SK-N-SH (cell line): ENCODE data around the gene NR1D2.

ENCODE experiments used
- EZH2phosphoT487 ChIP-seq: fragments of 200-600 bp; sonication (generic); IDR thresholded peaks from 2 replicates; pipeline ENCODE4 v1.6.1; 2017; ENCODE audit warnings: low read depth, mixed run types, mild to moderate bottlenecking, antibody characterized with exemption, moderate library complexity, borderline replicate concordance
- FOXM1 ChIP-seq: IDR thresholded peaks from 2 replicates; pipeline ENCODE4 v1.4.0; 2012; ENCODE audit warnings: low read depth, mild to moderate bottlenecking
- MAX ChIP-seq: IDR thresholded peaks from 2 replicates; pipeline ENCODE4 v1.4.0; 2012; ENCODE audit warnings: low read depth
- MXI1 ChIP-seq: IDR thresholded peaks from 2 replicates; pipeline ENCODE4 v1.6.1; 2012; ENCODE audit warnings: mild to moderate bottlenecking, low read depth, low read length, improper control_type of control experiment
- POLR2AphosphoS5 ChIP-seq: IDR thresholded peaks from 2 replicates; pipeline ENCODE4 v1.6.1; 2012; ENCODE audit warnings: low read depth, low read length
- REST ChIP-seq: IDR thresholded peaks from 2 replicates; pipeline ENCODE4 v1.6.1; 2012; ENCODE audit warnings: mild to moderate bottlenecking, low read depth, low read length, moderate library complexity
- SIN3A ChIP-seq: IDR thresholded peaks from 2 replicates; pipeline ENCODE4 v1.6.1; 2012; ENCODE audit warnings: low read depth, mild to moderate bottlenecking, low read length, moderate library complexity, borderline replicate concordance
- SMC3 ChIP-seq: IDR thresholded peaks from 2 replicates; pipeline ENCODE4 v1.6.1; 2012; ENCODE audit warnings: low read depth, low read length, improper control_type of control experiment
- TAF1 ChIP-seq: IDR thresholded peaks from 2 replicates; pipeline ENCODE4 v1.6.1; 2012; ENCODE audit warnings: low read depth, mild to moderate bottlenecking, low read length, moderate library complexity, borderline replicate concordance
- USF2 ChIP-seq: fragments of 150-350 bp; IDR thresholded peaks from 2 replicates; pipeline ENCODE4 v1.6.1; 2017; ENCODE audit warnings: antibody characterized with exemption, low read length, low read depth, borderline replicate concordance
- TF ChIP-seq, protein P1 (sequence below): fragments of 200-600 bp; sonication (generic); IDR thresholded peaks from 2 replicates; pipeline ENCODE4 v1.6.1; 2017; ENCODE audit warnings: antibody characterized with exemption, mild to moderate bottlenecking, moderate library complexity

GRCh38 chr3:23944861-23945662, at the start of gene NR1D2:
- TF ChIP-seq USF2, result no peak
- no peak for TF ChIP-seq REST
- TF ChIP-seq SMC3, result no peak
- TF ChIP-seq EZH2phosphoT487, result no peak
- peak; percentile 68; the same call in 1 of the 2 replicates for TF ChIP-seq TAF1
- TF ChIP-seq, protein P1, sequence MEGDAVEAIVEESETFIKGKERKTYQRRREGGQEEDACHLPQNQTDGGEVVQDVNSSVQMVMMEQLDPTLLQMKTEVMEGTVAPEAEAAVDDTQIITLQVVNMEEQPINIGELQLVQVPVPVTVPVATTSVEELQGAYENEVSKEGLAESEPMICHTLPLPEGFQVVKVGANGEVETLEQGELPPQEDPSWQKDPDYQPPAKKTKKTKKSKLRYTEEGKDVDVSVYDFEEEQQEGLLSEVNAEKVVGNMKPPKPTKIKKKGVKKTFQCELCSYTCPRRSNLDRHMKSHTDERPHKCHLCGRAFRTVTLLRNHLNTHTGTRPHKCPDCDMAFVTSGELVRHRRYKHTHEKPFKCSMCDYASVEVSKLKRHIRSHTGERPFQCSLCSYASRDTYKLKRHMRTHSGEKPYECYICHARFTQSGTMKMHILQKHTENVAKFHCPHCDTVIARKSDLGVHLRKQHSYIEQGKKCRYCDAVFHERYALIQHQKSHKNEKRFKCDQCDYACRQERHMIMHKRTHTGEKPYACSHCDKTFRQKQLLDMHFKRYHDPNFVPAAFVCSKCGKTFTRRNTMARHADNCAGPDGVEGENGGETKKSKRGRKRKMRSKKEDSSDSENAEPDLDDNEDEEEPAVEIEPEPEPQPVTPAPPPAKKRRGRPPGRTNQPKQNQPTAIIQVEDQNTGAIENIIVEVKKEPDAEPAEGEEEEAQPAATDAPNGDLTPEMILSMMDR, result no peak
- TF ChIP-seq MXI1, result peak; percentile 49; the same call in 1 of the 2 replicates
- no peak for TF ChIP-seq FOXM1
- TF ChIP-seq MAX, result no peak; the same call in 1 of the 2 replicates
- peak; percentile 78 for TF ChIP-seq POLR2AphosphoS5
- peak; percentile 35; the same call in 1 of the 2 replicates for TF ChIP-seq SIN3A
